ENCODE data around the gene PFN3. TPM values are rescaled to one million over a fixed set of nuclear protein-coding genes. Genes with fewer than 3 reads are reported as not detected.
"Not testable (repeated sequence)": the region's sequence is repeated elsewhere in the genome, so short reads cannot be mapped to it uniquely, and the experiment has no call there.

Gene PFN3
- total RNA-seq, 4 donors from 2014 or later = not detected

DNA sequence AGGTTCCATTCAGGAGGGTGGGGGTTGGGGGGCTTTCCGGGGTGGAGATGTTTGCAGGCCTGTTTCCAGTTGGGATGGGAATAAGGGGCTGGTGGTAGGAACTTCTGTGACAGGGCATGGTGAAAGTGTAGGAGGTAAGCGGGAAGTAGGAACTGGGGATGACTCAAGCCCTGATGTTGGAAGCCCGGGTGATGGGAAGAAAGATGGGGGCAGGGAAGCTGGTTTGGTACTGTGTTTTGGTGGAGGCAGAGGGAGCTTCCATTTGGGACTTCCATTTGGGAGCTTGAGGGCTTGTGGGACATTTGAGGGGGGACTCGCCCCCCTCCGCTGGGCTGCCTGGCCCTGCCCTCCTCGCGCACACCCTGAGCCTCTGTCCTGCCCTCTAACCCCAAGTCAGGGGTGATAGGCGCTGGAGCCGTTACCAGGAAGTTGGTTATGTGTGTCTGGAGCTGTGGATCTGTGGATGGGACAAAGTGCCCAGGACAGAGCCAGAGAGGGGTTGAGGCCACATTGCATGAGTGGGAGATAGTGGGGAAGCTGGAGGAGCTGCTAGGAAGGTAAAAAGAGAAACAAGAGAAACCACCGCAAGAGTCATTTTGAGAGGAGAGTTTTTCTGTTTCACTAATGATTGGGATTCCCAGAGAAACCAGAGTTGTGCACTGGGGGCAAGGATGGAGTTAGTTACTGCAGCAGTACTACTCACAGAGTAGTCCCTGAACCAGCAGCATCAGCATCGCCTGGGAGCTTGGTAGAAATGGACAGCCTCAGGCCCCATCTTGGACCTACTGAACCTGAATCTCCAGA is 36.1 kb downstream of the PFN3 start:
- 76 to 82% methylated on average over 11 of the region's 11 CpGs for WGBS, 2 donors
- TF ChIP-seq POLR2A (IDR thresholded peaks at IDR 0.05) = no peak
- TF ChIP-seq, protein P1, sequence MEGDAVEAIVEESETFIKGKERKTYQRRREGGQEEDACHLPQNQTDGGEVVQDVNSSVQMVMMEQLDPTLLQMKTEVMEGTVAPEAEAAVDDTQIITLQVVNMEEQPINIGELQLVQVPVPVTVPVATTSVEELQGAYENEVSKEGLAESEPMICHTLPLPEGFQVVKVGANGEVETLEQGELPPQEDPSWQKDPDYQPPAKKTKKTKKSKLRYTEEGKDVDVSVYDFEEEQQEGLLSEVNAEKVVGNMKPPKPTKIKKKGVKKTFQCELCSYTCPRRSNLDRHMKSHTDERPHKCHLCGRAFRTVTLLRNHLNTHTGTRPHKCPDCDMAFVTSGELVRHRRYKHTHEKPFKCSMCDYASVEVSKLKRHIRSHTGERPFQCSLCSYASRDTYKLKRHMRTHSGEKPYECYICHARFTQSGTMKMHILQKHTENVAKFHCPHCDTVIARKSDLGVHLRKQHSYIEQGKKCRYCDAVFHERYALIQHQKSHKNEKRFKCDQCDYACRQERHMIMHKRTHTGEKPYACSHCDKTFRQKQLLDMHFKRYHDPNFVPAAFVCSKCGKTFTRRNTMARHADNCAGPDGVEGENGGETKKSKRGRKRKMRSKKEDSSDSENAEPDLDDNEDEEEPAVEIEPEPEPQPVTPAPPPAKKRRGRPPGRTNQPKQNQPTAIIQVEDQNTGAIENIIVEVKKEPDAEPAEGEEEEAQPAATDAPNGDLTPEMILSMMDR (IDR thresholded peaks at IDR 0.05) = no peak
- intact Hi-C loops (cut with DNase I; ENCODE audit: low total_unique reads) = no loop called here
- no peak overlapping the region for H3K4me3 ChIP-seq (ENCODE audit: low read depth, poor library complexity, severe bottlenecking)
- no peak for DNase-seq (ENCODE audit: low spot score in 2 of 2)

DNA sequence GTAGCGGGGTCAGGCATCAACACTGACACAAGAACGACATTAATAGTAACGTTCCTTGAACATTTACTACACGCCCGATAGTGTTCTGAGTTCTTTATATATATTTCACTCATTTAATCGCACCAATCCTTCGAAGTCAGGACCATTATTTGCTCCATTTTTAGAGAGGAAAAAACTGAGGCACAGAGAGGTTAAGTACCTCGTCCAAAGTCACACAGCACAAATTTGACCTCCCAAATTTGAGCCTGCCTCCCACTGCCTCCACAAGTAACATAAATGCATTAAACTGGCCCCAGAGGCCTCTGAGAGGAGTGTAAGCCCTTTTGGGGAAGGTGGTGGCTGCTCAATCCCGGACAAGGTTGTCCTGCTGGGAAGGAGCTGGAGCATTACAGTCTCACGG is 36.9 kb downstream of the PFN3 start:
- H3K4me3 ChIP-seq (ENCODE audit: low read depth, poor library complexity, severe bottlenecking) = no peak overlapping the region
- TF ChIP-seq POLR2A (IDR thresholded peaks at IDR 0.05) = no peak
- TF ChIP-seq, protein P1 (IDR thresholded peaks at IDR 0.05) = no peak
- intact Hi-C loops (cut with DNase I; ENCODE audit: low total_unique reads) = no loop called here
- DNase-seq (ENCODE audit: low spot score in 2 of 2) = no peak
- 26 to 29% methylated on average over 10 of the region's 10 CpGs for WGBS, 2 donors

DNA sequence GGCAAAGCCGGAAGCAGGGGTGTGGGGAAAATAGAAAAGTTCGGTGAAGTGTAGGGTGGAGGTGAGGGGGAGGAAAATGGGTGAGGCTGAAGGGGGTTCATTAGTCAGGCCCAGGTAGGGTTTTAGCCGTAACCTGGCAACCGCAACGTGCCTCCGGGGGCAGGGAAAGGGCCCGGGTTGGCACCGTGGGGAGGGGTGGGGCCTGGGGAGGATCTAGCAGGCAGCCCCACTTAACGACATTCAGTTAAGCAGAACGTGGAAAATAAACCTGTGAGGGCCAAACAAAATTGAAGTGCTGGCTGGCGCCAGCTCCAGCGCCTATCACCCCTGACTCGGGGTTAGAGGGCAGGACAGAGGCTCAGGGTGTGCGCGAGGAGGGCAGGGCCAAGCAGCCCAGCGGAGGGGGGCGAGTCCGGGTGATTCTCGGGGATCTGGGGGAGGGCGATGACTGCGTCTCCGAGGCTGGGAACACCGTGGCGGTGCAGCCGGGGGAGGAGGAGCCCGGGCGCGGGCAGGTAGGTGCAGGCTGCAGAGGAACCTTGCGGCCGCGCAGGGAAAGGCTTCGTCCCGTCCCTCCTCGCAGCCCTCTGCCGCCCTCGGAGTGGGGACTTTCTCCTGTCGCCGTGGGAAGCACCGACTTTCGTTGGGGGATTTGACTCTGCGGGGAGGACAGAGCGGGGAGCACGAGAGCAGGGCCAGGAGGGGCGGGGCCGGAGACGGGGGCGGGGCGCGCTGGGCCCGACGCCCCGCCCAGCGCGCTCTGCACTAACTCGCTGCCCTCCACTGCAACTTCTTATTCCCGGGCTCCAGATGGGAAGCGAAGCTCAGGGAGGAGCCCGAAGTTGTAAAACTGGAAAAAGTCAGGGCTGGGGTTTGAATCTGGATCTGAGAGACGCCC is 37.6 kb downstream of the PFN3 start:
- no peak overlapping the region for H3K4me3 ChIP-seq (ENCODE audit: low read depth, poor library complexity, severe bottlenecking)
- DNase-seq (ENCODE audit: low spot score in 2 of 2) = peak in 1 of 2 donors; percentile 52
- 8 to 10% methylated on average over 34 to 46 of the region's 59 CpGs for WGBS, 2 donors
- TF ChIP-seq, protein P1 (IDR thresholded peaks at IDR 0.05) = no peak
- TF ChIP-seq POLR2A (IDR thresholded peaks at IDR 0.05) = no peak
- intact Hi-C loops (cut with DNase I; ENCODE audit: low total_unique reads) = no loop called here

DNA sequence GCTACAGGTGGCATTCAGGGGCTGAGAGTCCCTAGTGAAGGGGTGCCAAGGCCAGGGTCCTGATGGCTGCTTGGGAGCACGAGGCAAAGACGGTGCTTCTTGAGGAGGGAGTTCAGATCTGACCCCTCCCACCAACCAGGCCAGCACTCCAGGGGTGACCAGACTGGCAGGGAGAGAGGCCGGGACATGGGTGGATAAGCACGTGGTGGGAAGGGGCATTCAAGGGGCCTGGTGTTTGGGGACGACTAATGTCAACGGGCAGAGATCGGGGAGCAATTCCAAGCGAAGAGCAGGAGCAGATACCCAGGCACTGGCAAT is 38.2 kb downstream of the PFN3 start:
- WGBS, 2 donors = 21 to 39% methylated on average over 8 of the region's 8 CpGs
- intact Hi-C loops (cut with DNase I; ENCODE audit: low total_unique reads) = no loop called here
- H3K4me3 ChIP-seq (ENCODE audit: low read depth, poor library complexity, severe bottlenecking) = no peak overlapping the region
- no peak for DNase-seq (ENCODE audit: low spot score in 2 of 2)
- no peak for TF ChIP-seq POLR2A (IDR thresholded peaks at IDR 0.05)
- TF ChIP-seq, protein P1 (IDR thresholded peaks at IDR 0.05) = no peak

DNA sequence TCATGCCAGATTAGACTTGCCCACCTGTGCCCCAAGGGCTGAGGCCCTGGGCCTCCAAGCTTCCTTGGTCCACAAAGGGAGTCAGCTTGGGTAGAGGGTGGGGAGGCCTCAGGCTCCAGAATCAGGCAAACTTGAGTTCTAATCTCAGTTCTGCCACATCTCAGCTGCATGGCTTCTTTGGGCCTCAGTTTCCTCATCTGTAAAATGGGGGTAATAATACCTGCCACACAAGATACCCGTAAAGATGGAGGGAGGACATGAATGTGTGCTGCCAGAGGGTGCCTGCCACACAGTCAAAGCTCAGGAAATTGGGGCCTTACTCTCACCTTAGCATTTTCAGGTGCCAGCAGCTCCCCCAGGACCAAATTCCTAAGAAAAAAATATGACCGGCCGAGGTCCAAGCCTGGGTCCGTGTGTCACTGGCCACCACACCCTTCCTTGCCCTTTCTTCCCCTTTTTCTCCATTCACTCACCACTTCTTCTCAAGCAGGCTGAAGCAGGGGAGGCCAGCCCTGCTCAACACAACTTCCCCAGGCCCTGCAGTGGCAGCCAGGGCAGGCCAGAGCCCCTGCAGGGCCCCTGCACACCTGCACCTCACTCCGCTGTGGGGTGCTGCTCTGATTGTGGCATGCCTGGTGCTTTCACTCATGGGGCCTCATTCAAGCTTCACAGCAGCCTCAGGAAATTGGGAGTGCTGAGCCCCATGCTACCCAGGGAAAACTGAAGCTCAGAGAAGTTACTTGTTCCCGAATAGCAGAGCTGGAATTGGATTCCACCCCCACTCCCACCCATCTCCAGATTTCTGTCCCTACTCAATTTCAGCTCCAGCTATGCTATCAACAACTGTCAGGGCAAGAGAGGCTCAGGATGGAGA is 38.8 kb downstream of the PFN3 start:
- intact Hi-C loops (cut with DNase I; ENCODE audit: low total_unique reads) = no loop called here
- no peak for DNase-seq (ENCODE audit: low spot score in 2 of 2)
- H3K4me3 ChIP-seq (ENCODE audit: low read depth, poor library complexity, severe bottlenecking) = no peak overlapping the region
- no peak for TF ChIP-seq POLR2A (IDR thresholded peaks at IDR 0.05)
- TF ChIP-seq, protein P1 (IDR thresholded peaks at IDR 0.05) = no peak
- 59 to 73% methylated on average over 6 of the region's 6 CpGs for WGBS, 2 donors

DNA sequence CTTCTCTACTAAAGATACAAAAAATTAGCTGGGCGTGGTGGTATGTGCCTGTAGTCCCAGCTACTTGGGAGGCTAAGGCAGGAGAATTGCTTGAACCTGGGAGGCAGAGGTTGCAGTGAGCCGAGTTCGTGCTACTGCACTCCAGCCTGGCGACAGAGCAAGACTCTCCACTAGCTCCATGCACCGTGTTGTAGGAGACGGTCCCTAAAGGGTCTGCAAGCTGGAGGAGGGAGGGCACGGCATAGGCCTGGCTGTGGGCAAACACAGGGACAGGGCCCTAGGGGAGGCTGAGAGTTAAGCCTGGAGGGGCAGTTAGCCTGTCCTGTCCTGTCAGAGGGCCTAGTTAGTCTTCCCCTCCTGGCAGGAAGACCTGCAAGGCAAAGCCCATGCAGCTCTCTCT is 39.7 kb downstream of the PFN3 start:
- intact Hi-C loops (cut with DNase I; ENCODE audit: low total_unique reads); DNase-seq (ENCODE audit: low spot score in 2 of 2); H3K4me3 ChIP-seq (ENCODE audit: low read depth, poor library complexity, severe bottlenecking): not testable (repeated sequence)
- 86 to 87% methylated on average over 7 of the region's 7 CpGs for WGBS, 2 donors

Measured in lower leg skin (tissue), 4 donors.